GM23338 (cell line): ENCODE measurements around the gene TTC33.

Experiments used
- CREB1 ChIP-seq: fragments of 250-450 bp; sonication (Bioruptor Pico); IDR thresholded peaks from 2 replicates; pipeline ENCODE4 v1.5.0; 2020; ENCODE audit warnings: low read depth, mild to moderate bottlenecking, moderate library complexity
- CTCF ChIP-seq, 2 experiments: fragments of 200-600 bp in 1 of 2; sonication (generic) in 1 of 2; conservative IDR thresholded peaks; 2 replicates each; pipeline versions ENCODE4 v1.5.1 to v1.6.1; 2016 to 2017; ENCODE audit warnings: antibody characterized with exemption in 2 of 2, low read depth in 2 of 2, mild to moderate bottlenecking in 2 of 2, moderate library complexity in 1 of 2
- EZH2 ChIP-seq: fragments of 200-600 bp; sonication (generic); IDR thresholded peaks from one replicate; pipeline ENCODE4 v1.8.0; 2017; ENCODE audit warnings: antibody characterized with exemption, mild to moderate bottlenecking, low read depth; ENCODE audit not compliant: unreplicated experiment
- EZH2phosphoT487 ChIP-seq: fragments of 200-600 bp; sonication (generic); IDR thresholded peaks from one replicate; pipeline ENCODE4 v1.8.1; 2018; ENCODE audit warnings: antibody characterized with exemption; ENCODE audit not compliant: unreplicated experiment
- POLR2AphosphoS5 ChIP-seq: IDR thresholded peaks from 2 replicates; pipeline ENCODE4 v1.6.1; 2016; ENCODE audit warnings: antibody characterized with exemption, low read depth
- REST ChIP-seq: IDR thresholded peaks from one replicate; pipeline ENCODE4 v1.6.1; 2018; ENCODE audit warnings: antibody characterized with exemption; ENCODE audit not compliant: unreplicated experiment
- STAT1 ChIP-seq: IDR thresholded peaks from one replicate; pipeline ENCODE4 v1.6.1; 2016; ENCODE audit warnings: antibody characterized with exemption; ENCODE audit not compliant: unreplicated experiment
- TF ChIP-seq, protein P1 (sequence below): IDR thresholded peaks from 2 replicates; pipeline ENCODE4 v1.6.1; 2016; ENCODE audit warnings: antibody characterized with exemption

GRCh38 chr5:40623480-40624420, 132.0 kb downstream of the TTC33 start:
- TF ChIP-seq CTCF (conservative IDR thresholded peaks at IDR 0.05; ENCODE audit: low read depth in 2 of 2) (no peak), POLR2AphosphoS5 (no peak), REST (no peak), EZH2phosphoT487 (no peak), EZH2 (no peak), CREB1 (CRISPR knock-in tag) (no peak), STAT1 (no peak)
- TF ChIP-seq, protein P1, sequence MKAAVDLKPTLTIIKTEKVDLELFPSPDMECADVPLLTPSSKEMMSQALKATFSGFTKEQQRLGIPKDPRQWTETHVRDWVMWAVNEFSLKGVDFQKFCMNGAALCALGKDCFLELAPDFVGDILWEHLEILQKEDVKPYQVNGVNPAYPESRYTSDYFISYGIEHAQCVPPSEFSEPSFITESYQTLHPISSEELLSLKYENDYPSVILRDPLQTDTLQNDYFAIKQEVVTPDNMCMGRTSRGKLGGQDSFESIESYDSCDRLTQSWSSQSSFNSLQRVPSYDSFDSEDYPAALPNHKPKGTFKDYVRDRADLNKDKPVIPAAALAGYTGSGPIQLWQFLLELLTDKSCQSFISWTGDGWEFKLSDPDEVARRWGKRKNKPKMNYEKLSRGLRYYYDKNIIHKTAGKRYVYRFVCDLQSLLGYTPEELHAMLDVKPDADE: no peak
